GM06990 (cell line): ENCODE results near the gene CFAP46.

Experiments
- DNase-seq: peaks from one replicate; pipeline ENCODE4 v3.0.0-alpha.2; 2011; ENCODE audit not compliant: insufficient read length; ENCODE audit errors: extremely low read depth
- H3K27me3 ChIP-seq: replicated peaks from 2 replicates; pipeline ENCODE4 v1.6.0; 2011; ENCODE audit warnings: low read length; ENCODE audit not compliant: control insufficient read depth, insufficient read depth
- H3K36me3 ChIP-seq: 2 replicates; pipeline ENCODE4 v1.5.1; 2011; ENCODE audit warnings: low read length; ENCODE audit not compliant: control insufficient read depth, insufficient read depth
- H3K4me3 ChIP-seq: replicated peaks from 2 replicates; pipeline ENCODE4 v1.5.1; 2011; ENCODE audit warnings: low read depth, mild to moderate bottlenecking, control low read depth, low read length
- TF ChIP-seq, protein P1 (sequence below): IDR thresholded peaks from 2 replicates; pipeline ENCODE4 v1.5.1; 2011; ENCODE audit warnings: low read length, control low read depth, mild to moderate bottlenecking, inconsistent platforms; ENCODE audit not compliant: insufficient read depth, poor library complexity, severe bottlenecking

The CFAP46 gene

DNA sequence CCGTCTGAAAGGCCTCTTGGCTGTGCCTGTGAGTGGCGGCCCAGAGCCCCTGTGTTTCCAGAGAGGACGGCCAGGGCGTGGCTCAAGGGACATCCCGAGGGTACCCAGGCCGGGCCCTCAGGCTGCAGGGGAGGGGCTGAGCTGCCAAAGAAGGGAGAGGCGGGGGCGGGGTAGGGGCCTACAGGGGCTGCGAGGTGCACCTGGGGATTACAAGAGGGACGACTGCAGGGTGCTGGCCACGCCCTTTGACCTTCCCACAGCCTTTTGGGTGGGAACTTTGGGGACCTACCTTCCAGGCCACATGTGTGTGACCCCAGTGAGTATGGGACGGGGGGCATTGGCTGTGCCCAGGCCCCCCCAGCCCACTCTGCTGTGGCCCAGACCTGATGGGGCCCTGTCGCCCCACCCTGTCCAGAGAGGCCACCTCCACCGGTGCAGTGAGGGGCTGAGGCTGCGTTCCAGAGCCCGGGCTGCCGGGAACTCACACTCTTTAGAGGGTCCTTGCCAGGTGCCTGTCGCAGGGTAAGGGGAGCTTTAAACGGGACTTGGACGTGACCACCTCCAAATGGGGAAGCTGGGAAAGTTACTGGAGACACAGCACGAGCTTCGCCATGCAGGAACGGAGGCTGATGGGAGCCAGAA is 137.5 kb downstream of the CFAP46 start:
- Histone ChIP-seq H3K36me3 (no peaks in the 10 kb centered on the region), H3K27me3 (no peaks in the 10 kb centered on the region), H3K4me3 (no peak overlapping the region)
- TF ChIP-seq, protein P1, sequence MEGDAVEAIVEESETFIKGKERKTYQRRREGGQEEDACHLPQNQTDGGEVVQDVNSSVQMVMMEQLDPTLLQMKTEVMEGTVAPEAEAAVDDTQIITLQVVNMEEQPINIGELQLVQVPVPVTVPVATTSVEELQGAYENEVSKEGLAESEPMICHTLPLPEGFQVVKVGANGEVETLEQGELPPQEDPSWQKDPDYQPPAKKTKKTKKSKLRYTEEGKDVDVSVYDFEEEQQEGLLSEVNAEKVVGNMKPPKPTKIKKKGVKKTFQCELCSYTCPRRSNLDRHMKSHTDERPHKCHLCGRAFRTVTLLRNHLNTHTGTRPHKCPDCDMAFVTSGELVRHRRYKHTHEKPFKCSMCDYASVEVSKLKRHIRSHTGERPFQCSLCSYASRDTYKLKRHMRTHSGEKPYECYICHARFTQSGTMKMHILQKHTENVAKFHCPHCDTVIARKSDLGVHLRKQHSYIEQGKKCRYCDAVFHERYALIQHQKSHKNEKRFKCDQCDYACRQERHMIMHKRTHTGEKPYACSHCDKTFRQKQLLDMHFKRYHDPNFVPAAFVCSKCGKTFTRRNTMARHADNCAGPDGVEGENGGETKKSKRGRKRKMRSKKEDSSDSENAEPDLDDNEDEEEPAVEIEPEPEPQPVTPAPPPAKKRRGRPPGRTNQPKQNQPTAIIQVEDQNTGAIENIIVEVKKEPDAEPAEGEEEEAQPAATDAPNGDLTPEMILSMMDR, result no peak
- DNase-seq, result no peak

DNA sequence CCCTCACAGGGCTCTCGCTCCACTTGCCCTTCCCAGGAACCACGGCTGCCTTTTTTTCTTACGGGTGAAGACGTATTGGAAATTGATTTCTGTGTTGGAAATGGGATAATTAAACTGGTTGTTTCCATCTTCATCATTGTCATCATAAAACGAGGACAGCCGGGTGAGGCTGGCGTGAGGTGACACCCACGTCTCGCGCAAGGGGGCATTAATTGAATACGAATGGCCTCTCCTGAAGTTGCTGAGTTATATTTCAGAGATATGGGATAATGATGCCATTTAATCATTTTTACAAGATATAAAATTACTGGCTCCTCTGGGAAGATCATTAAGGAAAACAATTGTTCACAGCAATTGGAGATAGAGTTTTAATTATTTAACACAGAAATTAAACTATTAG is 138.1 kb downstream of the CFAP46 start:
- no peaks in the 10 kb centered on the region for H3K36me3 ChIP-seq
- no peak overlapping the region for H3K4me3 ChIP-seq
- H3K27me3 ChIP-seq, result no peaks in the 10 kb centered on the region
- DNase-seq, result no peak
- TF ChIP-seq, protein P1, result no peak

DNA sequence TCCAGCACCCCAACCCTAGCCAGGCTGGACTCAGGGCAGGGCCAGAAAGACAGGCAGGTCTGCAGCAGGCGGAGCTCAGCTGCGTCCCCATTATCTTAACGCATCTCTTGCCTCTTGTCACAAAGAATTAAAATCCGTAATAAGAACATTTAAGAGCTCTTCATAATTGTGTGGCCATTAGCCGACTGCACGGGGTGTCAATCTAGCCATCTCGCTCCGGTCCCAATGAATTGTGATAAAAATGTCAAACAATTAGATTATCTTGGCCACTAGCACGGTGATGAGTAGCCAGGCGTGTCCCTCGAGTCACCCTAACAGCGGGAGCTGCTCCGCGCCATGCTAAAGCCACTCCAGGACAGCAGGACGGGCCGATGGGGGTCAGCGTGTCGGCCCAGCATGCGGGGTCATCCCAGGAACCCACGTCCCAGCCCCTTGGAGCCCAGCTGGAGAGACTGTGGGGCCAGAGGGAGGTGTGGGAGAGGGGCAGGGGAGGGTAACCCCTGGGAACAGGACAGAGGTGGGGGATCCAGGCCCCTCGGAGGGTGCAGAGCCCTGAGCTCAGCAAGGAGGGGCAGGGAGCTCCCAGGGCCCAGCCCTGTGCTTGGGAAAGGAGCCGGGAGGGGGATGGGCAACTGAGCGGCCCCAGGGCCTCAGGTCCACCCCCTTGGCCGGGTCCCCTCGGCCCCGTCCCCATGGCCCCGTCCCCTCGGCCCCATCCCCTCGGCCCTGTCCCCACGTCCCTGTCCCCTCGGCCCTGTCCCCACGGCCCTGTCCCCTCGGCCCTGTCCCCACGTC is 138.8 kb downstream of the CFAP46 start:
- no peaks in the 10 kb centered on the region for H3K36me3 ChIP-seq
- H3K27me3 ChIP-seq, result no peaks in the 10 kb centered on the region
- H3K4me3 ChIP-seq, result no peak overlapping the region
- TF ChIP-seq, protein P1, result no peak
- no peak for DNase-seq

DNA sequence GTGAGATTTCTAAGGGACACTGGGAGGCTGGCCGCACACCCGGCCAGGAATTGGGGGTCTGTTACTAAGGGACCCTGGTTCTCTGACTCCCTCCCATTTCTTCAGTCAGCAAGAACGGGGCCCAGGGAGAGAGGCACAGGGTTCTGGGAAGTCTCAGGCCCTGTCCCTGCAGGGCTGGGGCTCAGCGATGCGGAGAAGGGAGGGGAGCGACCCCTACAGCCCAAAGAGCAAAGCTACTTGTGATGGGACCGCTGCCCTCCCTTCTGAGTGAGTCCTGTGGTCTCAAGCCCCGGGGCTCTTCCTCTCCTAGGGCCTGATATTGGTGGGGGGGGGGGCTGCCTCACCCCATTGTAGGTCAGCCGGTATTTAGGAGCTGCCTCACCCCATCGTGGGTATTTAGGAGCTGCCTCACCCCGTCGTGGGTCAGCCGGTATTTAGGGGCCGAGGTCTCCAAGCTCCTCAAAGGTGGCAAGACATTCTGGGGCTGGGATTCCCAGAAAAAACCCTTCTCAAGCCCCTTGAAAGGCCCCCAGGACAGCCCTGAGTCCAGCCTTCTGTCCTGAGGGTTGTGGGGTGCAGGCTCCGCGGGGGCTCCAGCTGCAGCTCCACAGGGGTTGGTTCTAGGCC is 139.6 kb downstream of the CFAP46 start:
- no peak for DNase-seq
- H3K36me3 ChIP-seq, result no peaks in the 10 kb centered on the region
- TF ChIP-seq, protein P1, result no peak

DNA sequence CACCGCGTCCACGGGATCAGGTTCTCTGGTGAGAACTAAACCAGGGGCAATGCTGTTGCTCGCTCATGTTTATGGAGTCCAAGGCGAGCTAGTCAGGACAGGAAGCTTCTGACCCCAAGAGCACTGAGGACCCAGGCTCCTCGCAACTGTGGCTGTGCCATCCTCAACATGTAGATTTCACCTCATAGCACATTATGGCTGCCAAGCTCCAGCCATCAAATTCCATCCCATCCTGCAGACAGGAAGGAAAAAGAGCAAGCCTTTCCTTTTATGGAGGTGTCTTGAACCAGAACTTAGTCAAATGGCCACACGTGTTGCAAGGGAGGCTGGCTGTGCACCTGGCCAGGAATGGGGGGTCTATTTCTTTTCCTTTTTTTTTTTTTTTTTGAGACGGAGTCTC is 140.3 kb downstream of the CFAP46 start:
- TF ChIP-seq, protein P1, result no peak
- DNase-seq, result no peak
- H3K27me3 ChIP-seq, result no peaks in the 10 kb centered on the region

More for the DNA sequence above, 139.6 kb downstream of the CFAP46 start:
- H3K27me3 ChIP-seq, result no peaks in the 10 kb centered on the region
- no peak overlapping the region for H3K4me3 ChIP-seq

More for the DNA sequence above, 140.3 kb downstream of the CFAP46 start:
- no peak overlapping the region for H3K4me3 ChIP-seq
- no peaks in the 10 kb centered on the region for H3K36me3 ChIP-seq
